GM18951 (cell line): Measurements from ENCODE around the gene NUDT22.
A peak's percentile ranks its signal among the peaks of the same experiment; 100 is the strongest.

Experiments used
- POLR2A ChIP-seq: IDR thresholded peaks from 4 replicates; pipeline ENCODE4 v1.6.1; 2011; ENCODE audit warnings: mild to moderate bottlenecking; ENCODE audit not compliant: insufficient read length, insufficient read depth; ENCODE audit errors: extremely low read depth
- in situ Hi-C: fragments of 300-500 bp; cut with MboI; formaldehyde crosslinking; loops from one replicate; pipeline ENCODE4 v1.12.0; 2022; ENCODE audit warnings: low sequenced_read_pairs, mixed read lengths, inconsistent platforms; ENCODE audit not compliant: unreplicated experiment

Gene NUDT22

DNA sequence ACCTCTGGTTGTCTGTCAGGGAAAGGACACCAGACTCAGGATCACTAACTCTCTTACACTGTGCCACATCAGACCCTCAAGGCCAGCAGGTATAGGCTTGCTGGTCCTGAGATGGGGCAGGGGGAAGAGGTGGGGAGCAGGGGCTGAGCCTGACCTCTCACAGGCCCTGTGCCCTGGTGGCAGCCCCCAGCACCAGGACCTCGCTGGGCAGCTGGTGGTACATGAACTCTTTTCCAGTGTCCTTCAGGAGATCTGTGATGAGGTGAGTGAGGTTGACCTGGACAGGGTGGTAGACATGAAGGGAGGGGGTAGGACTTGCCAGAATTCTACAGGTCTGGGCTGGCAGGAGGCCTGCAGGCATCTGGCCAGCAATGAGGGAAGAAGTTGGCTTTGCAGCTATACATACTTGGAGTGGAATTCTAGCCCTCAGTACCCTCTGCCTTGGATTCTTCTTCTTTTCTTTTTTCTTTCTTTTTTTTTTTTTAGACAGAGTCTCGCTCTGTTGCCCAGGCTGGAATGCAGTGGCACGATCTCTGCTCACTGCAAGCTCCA, 1.4 kb downstream of the NUDT22 start:
- in situ Hi-C loops = no loop called here
- no peak for TF ChIP-seq POLR2A

DNA sequence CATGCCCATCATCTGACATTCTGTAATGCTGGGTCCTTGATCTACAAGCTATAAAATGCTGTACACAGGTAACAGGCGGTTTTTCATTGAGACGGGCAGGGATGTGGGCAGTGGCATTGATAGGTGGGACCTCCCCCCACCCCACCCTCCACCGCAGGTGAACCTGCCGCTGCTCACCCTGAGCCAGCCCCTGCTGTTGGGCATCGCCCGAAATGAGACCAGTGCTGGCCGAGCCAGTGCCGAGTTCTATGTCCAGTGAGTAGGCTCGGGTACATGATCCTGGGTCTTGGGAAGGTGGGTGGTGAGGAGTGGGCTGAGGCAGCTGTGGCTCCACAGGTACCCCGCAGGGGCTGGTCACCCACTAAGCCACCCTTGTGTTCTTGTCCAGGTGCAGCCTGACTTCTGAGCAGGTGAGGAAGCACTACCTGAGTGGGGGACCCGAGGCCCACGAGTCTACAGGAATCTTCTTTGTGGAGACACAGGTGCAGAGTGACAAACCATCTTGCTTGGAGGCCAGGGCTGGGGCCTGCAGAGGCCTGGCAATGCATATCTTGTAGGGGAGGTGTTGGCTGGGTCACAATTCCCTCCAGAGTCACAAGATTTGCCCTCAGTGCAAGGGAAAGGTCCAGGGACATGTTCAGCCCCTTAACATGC, 3.1 kb downstream of the NUDT22 start:
- in situ Hi-C loops = no loop called here
- TF ChIP-seq POLR2A = no peak

DNA sequence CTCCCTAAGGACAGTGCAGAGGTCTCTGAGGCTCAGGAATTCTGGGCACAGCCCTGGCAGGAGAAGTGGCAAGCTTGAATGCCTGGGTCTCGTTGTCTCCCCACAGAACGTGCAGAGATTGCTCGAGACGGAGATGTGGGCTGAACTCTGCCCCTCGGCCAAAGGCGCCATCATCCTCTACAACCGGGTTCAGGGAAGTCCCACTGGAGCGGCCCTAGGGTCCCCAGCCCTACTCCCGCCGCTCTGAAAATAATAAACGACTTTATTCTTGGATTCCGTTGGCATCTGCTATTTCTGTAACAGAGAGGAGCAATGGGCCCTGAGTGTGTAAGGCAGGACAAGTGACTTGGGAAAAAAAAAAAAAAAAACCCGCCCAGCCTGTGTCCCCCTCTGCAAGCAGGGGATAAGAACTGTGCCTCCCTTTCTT, 3.7 kb downstream of the NUDT22 start:
- no peak for TF ChIP-seq POLR2A
- in situ Hi-C loops = no loop called here

DNA sequence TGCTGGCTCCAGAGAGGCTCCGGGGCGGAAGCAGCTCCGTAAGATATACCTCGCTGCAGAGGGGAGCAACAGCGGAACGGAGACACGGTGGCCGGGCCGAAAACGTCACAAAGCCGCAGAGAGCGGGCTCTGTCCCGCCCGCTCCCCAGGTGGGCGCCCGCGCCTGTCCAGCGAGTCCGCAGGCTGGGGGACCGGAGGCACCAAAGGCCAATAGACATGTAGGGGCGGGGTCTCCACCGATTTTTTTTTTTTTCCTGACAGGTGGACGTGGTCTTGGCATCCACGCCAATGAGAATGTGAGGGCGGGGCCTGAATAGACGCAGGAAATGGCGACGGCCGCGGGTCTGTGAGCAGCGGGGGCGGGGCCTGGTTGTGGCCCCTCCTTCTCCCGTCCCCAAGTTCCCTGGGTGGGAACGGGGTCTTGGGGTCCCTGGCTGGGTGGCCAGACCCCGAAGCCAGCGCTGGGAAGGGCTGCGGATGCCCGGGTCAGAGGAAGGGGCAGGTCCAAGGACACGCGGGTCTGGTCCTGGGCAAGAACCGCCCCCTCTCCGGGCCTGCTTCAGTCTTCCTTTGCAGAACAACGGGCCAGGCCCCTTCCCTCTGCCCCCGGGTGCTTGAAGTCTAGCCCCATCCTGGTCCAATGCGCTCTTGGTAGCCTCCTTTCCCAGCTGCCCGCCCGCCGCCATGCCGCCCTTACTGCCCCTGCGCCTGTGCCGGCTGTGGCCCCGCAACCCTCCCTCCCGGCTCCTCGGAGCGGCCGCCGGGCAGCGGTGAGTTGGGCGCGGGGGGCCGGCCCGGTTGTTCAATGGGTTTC, 4.3 kb downstream of the NUDT22 start, which contains the start of gene DNAJC4:
TSS of gene DNAJC4 (plus strand) at position 378 of the 814 bp plus-strand sequence. CDS start at position 685, 307 bp downstream.
- in situ Hi-C loops = no loop called here
- peak; percentile 75 for TF ChIP-seq POLR2A

DNA sequence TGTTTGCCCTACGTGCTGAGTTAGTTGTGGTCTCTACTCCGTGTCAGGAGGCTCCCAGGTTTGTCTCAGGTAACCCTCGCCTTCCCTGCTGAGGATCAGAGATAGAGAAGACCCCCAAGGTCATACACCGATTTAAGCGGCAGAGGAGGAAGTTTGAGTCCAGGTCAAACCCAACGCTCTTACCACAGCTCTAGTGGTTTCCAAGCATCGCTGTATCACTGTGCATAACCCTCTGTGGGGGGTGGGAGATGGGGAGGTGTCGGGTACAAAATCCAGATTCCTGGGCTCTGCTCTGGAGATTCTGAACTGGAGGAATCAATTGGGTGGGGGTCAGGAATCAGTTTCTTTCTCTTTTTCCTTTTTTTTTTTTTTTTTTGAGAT, 4.9 kb downstream of the NUDT22 start:
- in situ Hi-C loops = no loop called here
- TF ChIP-seq POLR2A = no peak

DNA sequence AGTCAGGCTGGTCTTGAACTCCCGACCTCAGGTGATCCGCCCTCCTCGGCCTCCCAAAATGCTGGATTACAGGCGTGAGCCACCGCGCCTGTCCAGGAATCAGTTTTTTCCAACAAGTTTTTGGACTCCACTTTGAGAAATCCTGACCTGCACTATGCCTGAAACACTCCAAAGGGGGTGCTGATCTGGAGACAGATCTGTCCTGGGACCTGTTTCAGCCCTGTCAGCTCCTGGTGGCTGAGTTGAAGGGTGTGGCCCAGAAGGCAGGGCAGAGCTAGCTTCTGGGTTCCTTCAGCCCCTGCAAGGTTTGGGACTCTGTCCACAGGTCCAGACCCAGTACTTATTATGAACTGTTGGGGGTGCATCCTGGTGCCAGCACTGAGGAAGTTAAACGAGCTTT, 5.5 kb downstream of the NUDT22 start:
- in situ Hi-C loops = no loop called here
- TF ChIP-seq POLR2A = no peak

DNA sequence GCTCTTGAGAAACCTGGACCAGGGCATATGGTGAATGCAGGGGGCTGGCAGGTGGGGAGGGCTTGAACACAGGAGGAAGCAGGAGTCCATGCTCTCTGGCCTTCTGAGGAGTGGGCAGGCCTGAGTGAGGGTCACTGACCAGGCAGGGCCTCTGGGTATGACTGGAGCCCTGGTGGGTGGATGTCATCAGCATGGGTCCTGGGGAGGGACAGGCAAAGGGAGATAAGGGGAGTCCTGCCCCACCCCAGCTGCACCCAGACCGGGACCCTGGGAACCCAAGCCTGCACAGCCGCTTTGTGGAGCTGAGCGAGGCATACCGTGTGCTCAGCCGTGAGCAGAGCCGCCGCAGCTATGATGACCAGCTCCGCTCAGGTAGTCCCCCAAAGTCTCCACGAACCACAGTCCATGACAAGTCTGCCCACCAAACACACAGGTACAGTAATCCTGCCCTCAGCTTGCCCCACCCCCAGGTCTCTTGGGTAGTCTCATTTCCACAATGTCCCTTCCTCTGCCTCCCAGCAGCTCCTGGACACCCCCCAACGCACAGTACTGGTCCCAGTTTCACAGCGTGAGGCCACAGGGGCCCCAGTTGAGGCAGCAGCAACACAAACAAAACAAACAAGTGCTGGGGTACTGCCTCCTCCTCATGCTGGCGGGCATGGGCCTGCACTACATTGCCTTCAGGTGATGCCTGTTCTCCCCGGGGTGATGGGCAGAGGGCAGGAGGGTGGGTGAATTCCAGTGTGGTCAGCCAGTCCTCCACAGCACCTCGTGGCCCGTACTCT, 6.3 kb downstream of the NUDT22 start:
- no peak for TF ChIP-seq POLR2A
- in situ Hi-C loops = no loop called here

DNA sequence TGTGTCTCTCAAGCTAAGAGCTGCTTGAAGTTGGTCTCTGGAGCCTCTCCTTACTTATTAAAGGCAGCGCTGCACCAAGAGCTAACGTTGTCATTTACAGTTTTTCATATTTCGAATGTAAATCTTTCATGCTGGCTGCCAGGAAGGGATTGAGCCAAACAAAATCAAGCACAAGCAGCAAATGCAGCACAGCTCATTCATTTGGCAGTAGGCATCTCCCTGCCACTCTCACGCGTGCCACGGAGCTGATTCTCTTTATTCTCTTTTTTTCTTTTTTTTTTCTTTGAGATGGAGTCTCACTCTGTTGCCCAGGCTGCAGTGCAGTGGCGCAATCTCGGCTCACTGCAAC, 6.9 kb downstream of the NUDT22 start:
- no peak for TF ChIP-seq POLR2A
- in situ Hi-C loops = no loop called here

DNA sequence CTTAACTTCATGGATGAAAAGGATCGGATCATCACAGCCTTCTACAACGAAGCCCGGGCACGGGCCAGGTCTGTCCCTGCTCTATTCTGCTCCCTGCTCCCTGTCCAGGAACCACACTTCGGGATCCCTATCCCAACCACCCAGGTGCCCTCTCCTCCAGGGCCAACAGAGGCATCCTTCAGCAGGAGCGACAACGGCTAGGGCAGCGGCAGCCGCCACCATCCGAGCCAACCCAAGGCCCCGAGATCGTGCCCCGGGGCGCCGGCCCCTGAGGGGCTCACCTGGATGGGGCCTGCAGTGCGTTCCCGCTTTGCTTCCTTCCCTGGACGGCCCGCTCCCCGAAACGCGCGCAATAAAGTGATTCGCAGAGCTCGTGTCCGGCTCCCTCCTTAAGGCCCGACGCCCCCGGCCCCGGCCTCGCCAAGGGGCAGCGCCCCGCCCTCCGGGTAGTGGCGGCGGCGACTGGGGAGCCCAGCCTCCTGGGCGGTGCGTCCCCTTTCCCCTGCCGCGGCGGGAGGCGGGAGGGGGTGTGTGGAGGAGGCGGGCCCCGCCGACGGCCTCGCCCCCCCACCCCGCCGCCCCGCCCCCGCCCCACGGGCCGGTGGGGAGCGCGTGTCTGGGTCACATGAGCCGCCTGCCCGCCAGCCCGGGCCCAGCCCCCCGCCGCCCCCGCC, 8.0 kb downstream of the NUDT22 start, which contains the start of gene VEGFB:
TSS of gene VEGFB (plus strand) at position 672 of the 674 bp plus-strand sequence. CDS start 250 bp downstream, outside the sequence.
- TF ChIP-seq POLR2A = no peak

DNA sequence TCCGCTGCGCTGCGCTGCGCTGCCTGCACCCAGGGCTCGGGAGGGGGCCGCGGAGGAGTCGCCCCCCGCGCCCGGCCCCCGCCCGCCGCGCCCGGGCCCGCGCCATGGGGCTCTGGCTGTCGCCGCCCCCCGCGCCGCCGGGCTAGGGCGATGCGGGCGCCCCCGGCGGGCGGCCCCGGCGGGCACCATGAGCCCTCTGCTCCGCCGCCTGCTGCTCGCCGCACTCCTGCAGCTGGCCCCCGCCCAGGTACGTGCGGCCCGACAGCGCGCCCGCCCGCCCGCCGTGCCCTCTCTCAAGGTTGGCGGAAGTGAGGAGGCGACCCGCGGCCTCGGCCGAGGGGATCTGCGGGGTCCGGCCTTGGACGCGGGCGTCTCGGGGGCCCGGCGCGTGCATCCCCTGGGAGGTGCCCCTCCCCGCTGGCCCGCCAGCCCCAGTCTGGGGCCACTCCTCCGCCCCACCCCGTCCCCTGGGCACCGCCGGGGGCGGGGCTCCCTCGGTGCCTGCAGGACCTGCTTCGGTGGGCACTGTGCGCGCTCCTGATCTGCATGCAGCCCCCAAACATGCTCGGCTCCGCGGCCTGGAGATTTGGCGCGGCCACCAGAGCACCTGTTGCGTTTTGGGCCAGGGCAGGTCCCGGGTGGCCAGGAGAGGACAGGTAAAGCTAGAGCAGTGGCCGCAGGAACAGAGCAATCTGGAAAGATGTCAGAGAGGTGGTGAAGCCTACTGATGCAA, 8.7 kb downstream of the NUDT22 start:
- no peak for TF ChIP-seq POLR2A
- in situ Hi-C loops = no loop called here

More for the DNA sequence above, 8.0 kb downstream of the NUDT22 start, which contains the start of gene VEGFB:
- in situ Hi-C loops = no loop called here

DNA sequence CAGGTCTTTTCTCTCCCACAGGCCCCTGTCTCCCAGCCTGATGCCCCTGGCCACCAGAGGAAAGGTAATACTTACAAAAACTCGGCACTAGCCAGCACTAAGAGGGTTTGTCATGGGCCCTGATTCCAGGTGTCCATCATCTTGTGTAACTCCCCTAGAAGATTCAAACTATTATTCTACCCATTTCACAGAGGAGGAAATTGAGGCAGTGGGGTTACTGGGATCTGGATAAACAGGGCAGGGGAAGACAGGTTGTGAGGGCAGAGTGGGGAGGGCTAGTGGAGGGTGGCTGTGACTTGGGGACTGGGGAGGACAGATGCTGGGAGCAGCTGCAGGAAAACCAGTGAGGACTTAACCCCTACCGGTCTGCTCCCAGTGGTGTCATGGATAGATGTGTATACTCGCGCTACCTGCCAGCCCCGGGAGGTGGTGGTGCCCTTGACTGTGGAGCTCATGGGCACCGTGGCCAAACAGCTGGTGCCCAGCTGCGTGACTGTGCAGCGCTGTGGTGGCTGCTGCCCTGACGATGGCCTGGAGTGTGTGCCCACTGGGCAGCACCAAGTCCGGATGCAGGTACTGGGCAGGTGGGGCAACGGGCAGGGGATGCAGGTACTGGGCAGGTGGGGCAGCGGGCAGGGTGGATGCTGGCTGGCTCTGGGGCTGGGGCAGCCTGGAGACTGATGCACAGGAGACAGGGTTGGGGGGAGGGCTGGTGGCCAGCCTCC, 9.5 kb downstream of the NUDT22 start:
- TF ChIP-seq POLR2A = no peak
- in situ Hi-C loops = no loop called here
